DND-41 (cell line): ENCODE data around the gene SRC.

Experiments
- ATAC-seq: fragments of 200-7000 bp; cut with Tn5 transposase; 3 replicates; pipeline ENCODE4 v1.9.1; 2021; ENCODE audit warnings: low read depth; ENCODE audit not compliant: insufficient read depth
- DNase-seq: peaks from one replicate; pipeline ENCODE4 v3.0.0-alpha.2; 2020
- H2AFZ ChIP-seq: 2 replicates; pipeline ENCODE4 v1.6.0; 2012; ENCODE audit warnings: low read depth, low read length
- H3K27ac ChIP-seq: 2 replicates; pipeline ENCODE4 v1.5.1; 2012; ENCODE audit warnings: low read length, inconsistent platforms
- H3K27me3 ChIP-seq: fragments of 200-600 bp; sonication (generic); 2 replicates; pipeline ENCODE4 v1.6.0; 2012; ENCODE audit warnings: low read length, mild to moderate bottlenecking, inconsistent platforms; ENCODE audit not compliant: insufficient read depth, poor library complexity
- H3K36me3 ChIP-seq: 2 replicates; pipeline ENCODE4 v1.5.1; 2012; ENCODE audit warnings: low read length, inconsistent platforms; ENCODE audit not compliant: insufficient read depth
- H3K4me1 ChIP-seq: 2 replicates; pipeline ENCODE4 v1.5.1; 2012; ENCODE audit warnings: mild to moderate bottlenecking, low read length; ENCODE audit not compliant: insufficient read depth
- H3K4me2 ChIP-seq: 2 replicates; pipeline ENCODE4 v1.6.0; 2012; ENCODE audit warnings: mild to moderate bottlenecking, moderate library complexity, low read length, inconsistent platforms; ENCODE audit not compliant: insufficient read depth
- H3K4me3 ChIP-seq, 2 experiments: fragments of 200-600 bp in 1 of 2; shearing (Covaris generic) in 1 of 2; 2 replicates each; pipeline ENCODE4 v1.5.1; 2012 to 2016; ENCODE audit warnings: inconsistent platforms in 2 of 2, low read length in 2 of 2, mild to moderate bottlenecking in 2 of 2, low read depth in 1 of 2, moderate library complexity in 1 of 2
- H3K79me2 ChIP-seq: 2 replicates; pipeline ENCODE4 v1.6.0; 2012; ENCODE audit warnings: low read length, inconsistent platforms; ENCODE audit not compliant: insufficient read depth
- H3K9ac ChIP-seq: 2 replicates; pipeline ENCODE4 v1.6.0; 2012; ENCODE audit warnings: low read depth, mild to moderate bottlenecking, inconsistent platforms, low read length, moderate library complexity
- H3K9me3 ChIP-seq: 2 replicates; pipeline ENCODE4 v1.5.1; 2012; ENCODE audit warnings: low read length, moderate library complexity, mild to moderate bottlenecking, inconsistent platforms; ENCODE audit not compliant: insufficient read depth, severe bottlenecking
- H4K20me1 ChIP-seq: 2 replicates; pipeline ENCODE4 v1.6.0; 2012; ENCODE audit warnings: low read length; ENCODE audit not compliant: insufficient read depth
- CTCF ChIP-seq: IDR thresholded peaks from 2 replicates; pipeline ENCODE4 v1.5.1; 2012; ENCODE audit warnings: borderline replicate concordance, low read length, moderate library complexity, mild to moderate bottlenecking; ENCODE audit not compliant: poor library complexity, severe bottlenecking; ENCODE audit errors: extremely low read depth
- EZH2 ChIP-seq: IDR thresholded peaks from 3 replicates; pipeline ENCODE4 v1.6.1; 2012; ENCODE audit warnings: borderline replicate concordance, low read depth, mild to moderate bottlenecking, moderate library complexity, low read length, inconsistent platforms; ENCODE audit not compliant: severe bottlenecking

SRC gene

GRCh38 chr20:37334450-37334849 lies 11.5 kb upstream of the SRC start:
- no peak overlapping the region for H3K4me3 ChIP-seq
- TF ChIP-seq CTCF, result no peak
- no peak for TF ChIP-seq EZH2
- no peaks in the 10 kb centered on the region for H3K9me3 ChIP-seq
- no peaks in the 10 kb centered on the region for H3K27me3 ChIP-seq
- no peaks in the 10 kb centered on the region for H4K20me1 ChIP-seq
- no peak for ATAC-seq
- H3K4me1 ChIP-seq, result no peaks in the 10 kb centered on the region
- no peak overlapping the region for H2AFZ ChIP-seq
- no peak overlapping the region for H3K27ac ChIP-seq
- no peaks in the 10 kb centered on the region for H3K36me3 ChIP-seq
- DNase-seq, result no peak
- H3K4me2 ChIP-seq, result no peak overlapping the region
- H3K79me2 ChIP-seq, result no peaks in the 10 kb centered on the region
- H3K9ac ChIP-seq, result no peak overlapping the region

GRCh38 chr20:37335642-37336368 lies 10.1 kb upstream of the SRC start:
- Histone ChIP-seq H2AFZ (no peak overlapping the region), H3K79me2 (no peaks in the 10 kb centered on the region), H3K9me3 (no peaks in the 10 kb centered on the region), H3K36me3 (no peaks in the 10 kb centered on the region), H3K4me1 (no peaks in the 10 kb centered on the region), H3K4me2 (no peak overlapping the region), H3K27me3 (no peaks in the 10 kb centered on the region), H3K4me3 (no peak overlapping the region), H3K9ac (no peak overlapping the region), H4K20me1 (no peaks in the 10 kb centered on the region), H3K27ac (no peak overlapping the region)
- TF ChIP-seq EZH2 (no peak), CTCF (no peak)
- no peak for DNase-seq
- ATAC-seq, result no peak

DNA sequence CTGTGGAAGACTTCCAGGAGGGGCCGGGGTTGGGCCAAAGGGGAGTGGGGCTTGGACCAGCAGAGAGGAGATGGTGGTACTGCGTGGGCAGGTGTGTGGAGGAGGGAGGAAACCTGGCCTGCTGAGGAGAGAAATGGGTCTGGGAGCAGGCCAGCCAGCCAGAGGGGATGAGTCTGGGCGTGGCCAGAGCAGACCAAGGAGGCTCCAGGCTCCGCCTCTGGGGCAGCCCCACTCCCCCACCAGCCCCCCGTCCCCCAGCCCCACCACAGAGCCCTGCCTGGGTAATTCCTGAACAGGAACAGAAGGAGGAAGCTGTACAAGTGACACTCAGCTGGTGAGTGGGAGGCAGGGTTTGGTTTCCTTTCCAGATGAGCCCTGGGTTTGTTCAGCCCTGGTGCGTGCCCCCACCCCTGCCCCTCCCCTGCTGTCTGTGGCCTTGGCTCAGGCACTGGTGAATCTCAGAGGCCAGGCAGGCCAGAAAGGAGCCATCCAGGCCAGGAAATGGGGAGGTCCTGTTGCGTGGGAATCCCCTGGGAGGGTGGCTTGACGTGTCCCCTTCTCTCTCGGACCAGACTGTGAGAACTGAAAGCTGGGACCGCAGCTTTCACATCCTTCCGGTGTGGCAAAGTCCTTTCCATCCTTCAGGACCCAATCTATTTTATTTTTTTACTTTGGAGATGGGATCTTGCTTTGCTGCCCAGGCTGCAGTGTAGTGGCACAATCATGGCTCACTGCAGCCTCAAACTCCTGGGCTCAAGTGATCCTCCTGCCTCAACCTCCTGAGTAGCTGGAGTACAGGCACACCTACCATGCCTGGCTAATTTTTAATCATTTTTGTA lies 9.4 kb upstream of the SRC start:
- DNase-seq, result peak; percentile 37
- Histone ChIP-seq H3K79me2 (no peaks in the 10 kb centered on the region), H3K27me3 (no peaks in the 10 kb centered on the region), H3K36me3 (no peaks in the 10 kb centered on the region), H3K9me3 (no peaks in the 10 kb centered on the region), H2AFZ (no peak overlapping the region), H3K4me2 (no peak overlapping the region), H3K4me1 (no peaks in the 10 kb centered on the region), H3K27ac (no peak overlapping the region), H3K4me3 (no peak overlapping the region), H4K20me1 (no peaks in the 10 kb centered on the region), H3K9ac (no peak overlapping the region)
- no peak for TF ChIP-seq EZH2
- no peak for TF ChIP-seq CTCF
- ATAC-seq, result peak; percentile 76
